BE2C (cell line): Measurements from ENCODE around the gene TAF9.
A peak's percentile ranks its signal among the peaks of the same experiment; 100 is the strongest.

Experiments used
- DNase-seq: peaks from one replicate; pipeline ENCODE4 v3.0.0-alpha.2; 2020
- H3K27me3 ChIP-seq: fragments of 250-450 bp; sonication (Bioruptor Pico); 2 replicates; pipeline ENCODE4 v1.5.1; 2020; ENCODE audit warnings: mild to moderate bottlenecking
- H3K36me3 ChIP-seq: fragments of 250-450 bp; sonication (Bioruptor Pico); 2 replicates; pipeline ENCODE4 v1.5.1; 2020; ENCODE audit warnings: mild to moderate bottlenecking
- H3K4me1 ChIP-seq: fragments of 250-450 bp; sonication (Bioruptor Pico); 2 replicates; pipeline ENCODE4 v1.5.1; 2020
- H3K4me3 ChIP-seq: 2 replicates; pipeline ENCODE4 v1.5.1; 2011; ENCODE audit warnings: low read depth, low read length
- H3K9me3 ChIP-seq: fragments of 250-450 bp; sonication (Bioruptor Pico); 2 replicates; pipeline ENCODE4 v1.5.1; 2020
- TF ChIP-seq, protein P1 (sequence below): IDR thresholded peaks from 2 replicates; pipeline ENCODE4 v1.5.1; 2012; ENCODE audit warnings: mild to moderate bottlenecking, low read depth, low read length

TAF9 gene

DNA sequence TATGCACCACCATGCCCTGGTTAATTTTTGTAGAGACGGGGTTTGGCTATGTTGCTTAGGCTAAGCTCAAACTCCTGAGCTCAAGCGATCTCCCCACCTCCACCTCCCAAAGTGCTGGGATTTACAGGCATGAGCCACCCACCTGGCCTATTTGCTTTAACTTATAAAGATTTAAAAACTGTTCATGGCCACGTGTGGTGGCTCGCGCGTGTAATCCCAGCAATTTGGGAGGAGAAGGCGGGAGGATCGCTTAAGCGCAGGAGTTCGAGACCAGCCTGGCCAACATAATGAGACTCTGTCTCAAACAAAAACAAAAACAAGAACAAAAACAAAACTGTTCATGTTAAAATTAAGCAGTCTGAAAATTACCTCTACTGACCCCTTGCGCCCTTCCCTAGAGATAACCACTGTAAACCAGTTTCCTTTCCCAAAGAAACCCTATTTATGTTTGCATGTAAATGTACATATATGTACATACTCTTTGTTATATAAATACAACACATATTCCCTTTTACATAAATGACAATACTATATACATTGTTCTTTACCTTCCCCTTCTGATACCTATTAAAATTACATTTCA lies 1.5 kb downstream of the TAF9 start:
- DNase-seq: no peak
- H3K36me3 ChIP-seq: peaks cover 34% of the 10 kb centered on the region
- H3K9me3 ChIP-seq: no peaks in the 10 kb centered on the region
- H3K4me1 ChIP-seq: peaks cover 2% of the 10 kb centered on the region; the same call in 1 of the 2 replicates
- TF ChIP-seq, protein P1, sequence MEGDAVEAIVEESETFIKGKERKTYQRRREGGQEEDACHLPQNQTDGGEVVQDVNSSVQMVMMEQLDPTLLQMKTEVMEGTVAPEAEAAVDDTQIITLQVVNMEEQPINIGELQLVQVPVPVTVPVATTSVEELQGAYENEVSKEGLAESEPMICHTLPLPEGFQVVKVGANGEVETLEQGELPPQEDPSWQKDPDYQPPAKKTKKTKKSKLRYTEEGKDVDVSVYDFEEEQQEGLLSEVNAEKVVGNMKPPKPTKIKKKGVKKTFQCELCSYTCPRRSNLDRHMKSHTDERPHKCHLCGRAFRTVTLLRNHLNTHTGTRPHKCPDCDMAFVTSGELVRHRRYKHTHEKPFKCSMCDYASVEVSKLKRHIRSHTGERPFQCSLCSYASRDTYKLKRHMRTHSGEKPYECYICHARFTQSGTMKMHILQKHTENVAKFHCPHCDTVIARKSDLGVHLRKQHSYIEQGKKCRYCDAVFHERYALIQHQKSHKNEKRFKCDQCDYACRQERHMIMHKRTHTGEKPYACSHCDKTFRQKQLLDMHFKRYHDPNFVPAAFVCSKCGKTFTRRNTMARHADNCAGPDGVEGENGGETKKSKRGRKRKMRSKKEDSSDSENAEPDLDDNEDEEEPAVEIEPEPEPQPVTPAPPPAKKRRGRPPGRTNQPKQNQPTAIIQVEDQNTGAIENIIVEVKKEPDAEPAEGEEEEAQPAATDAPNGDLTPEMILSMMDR: peak; percentile 17; the same call in 1 of the 2 replicates
- no peaks in the 10 kb centered on the region for H3K27me3 ChIP-seq
- peak overlapping the region; percentile 86 for H3K4me3 ChIP-seq

DNA sequence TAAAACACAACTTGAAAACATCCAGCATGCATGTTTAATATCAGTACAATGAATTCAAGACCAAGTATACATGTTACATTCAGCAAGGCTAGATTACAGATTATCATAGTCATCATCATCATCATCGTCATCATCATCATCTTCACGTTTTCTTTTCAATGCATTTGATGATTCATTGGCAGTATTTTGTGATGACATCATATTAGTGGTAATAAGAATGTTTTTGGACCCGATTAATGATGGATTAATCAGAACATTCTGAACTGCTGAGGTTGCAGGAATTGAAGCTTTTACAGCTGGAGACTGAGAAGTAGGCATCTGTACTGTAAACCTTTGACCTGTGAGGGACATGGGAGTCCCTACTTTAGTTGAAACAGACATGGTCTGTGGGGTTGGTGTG lies 4.5 kb downstream of the TAF9 start:
- H3K9me3 ChIP-seq: no peaks in the 10 kb centered on the region
- H3K4me3 ChIP-seq: no peak overlapping the region
- no peaks in the 10 kb centered on the region for H3K4me1 ChIP-seq
- DNase-seq: no peak
- TF ChIP-seq, protein P1: no peak
- no peaks in the 10 kb centered on the region for H3K27me3 ChIP-seq
- peaks cover 44% of the 10 kb centered on the region for H3K36me3 ChIP-seq

DNA sequence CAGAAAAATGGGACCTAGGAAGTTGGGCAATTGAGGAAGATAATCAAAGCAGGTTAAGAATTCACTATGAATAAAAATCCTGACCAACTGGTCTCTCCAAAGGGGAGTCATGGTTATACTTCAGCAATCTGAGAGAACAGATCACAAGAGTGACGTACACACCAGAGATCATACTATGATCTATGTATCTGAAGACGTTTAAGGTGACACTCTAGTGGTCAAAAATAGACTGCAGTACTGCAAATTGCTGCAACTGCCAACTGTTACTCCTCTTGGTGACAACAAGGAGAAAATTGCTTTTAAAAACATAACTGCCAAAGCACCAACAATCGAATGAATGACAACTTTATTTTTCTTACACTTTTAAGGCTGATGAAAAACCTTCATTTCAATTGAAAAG lies 4.9 kb downstream of the TAF9 start:
- TF ChIP-seq, protein P1: peak; percentile 62
- no peak for DNase-seq
- Histone ChIP-seq H3K4me1 (no peaks in the 10 kb centered on the region), H3K36me3 (peaks cover 49% of the 10 kb centered on the region), H3K9me3 (no peaks in the 10 kb centered on the region), H3K4me3 (no peak overlapping the region), H3K27me3 (no peaks in the 10 kb centered on the region)

DNA sequence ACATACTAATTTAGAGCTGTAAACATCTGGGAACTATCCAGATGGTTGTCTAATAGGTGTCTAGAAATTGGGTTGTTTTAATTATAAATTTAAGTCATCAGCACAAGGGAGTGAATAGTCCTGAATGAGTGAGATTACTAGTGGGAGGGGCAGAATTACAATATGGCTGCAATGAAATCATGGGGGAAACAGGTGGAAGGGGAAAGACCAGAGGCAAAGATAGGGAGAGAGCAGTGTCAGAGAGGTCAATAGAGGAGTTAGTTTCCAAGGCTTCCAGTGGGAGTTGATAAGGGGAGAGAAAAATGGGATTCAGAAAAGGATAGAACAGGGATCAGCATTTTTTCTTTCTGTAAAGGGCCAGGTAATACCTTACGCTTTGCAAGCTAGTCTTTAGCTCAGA lies 8.9 kb downstream of the TAF9 start:
- Histone ChIP-seq H3K4me3 (no peak overlapping the region), H3K27me3 (no peaks in the 10 kb centered on the region), H3K36me3 (peaks cover 37% of the 10 kb centered on the region), H3K4me1 (no peaks in the 10 kb centered on the region), H3K9me3 (no peaks in the 10 kb centered on the region)
- TF ChIP-seq, protein P1: no peak
- no peak for DNase-seq

DNA sequence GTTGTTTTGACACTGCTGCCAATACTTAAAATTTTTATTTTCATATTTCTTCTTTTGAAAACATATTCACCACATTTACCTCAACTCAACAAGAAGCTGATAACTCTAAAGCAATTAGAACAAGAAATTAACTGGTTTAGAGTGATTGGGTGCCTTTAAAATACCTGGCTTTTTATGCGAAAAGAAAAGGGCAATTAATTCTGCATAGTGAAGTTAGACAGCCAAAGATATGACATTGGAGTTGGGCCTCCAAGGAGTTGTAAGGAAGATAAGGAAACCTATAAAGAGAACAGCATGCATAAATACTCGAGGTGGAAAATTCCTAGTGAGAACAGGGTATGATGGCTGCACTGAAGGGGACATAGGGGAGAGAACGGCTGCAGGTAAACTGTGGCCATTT lies 9.6 kb downstream of the TAF9 start:
- Histone ChIP-seq H3K4me3 (no peak overlapping the region), H3K4me1 (no peaks in the 10 kb centered on the region), H3K36me3 (peaks cover 37% of the 10 kb centered on the region), H3K9me3 (no peaks in the 10 kb centered on the region), H3K27me3 (no peaks in the 10 kb centered on the region)
- TF ChIP-seq, protein P1: no peak
- no peak for DNase-seq

DNA sequence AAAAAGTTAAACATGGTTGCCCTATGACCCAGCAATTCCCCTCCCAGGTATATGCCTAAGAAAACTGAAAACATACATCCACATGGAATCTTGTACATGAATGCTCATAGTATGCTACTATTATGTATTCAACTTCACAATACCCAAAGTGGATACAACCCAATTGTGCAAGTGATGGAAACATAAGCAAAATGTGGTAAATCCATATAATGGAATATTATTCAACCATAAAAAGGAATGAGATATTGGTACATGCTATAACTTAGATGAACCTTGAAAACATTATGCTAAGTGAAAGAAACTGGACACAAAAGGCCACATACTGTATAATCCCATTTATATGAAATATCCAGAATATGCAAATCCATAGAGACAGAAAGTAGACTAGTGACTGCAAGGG lies 18.7 kb downstream of the TAF9 start:
- no peak for DNase-seq
- TF ChIP-seq, protein P1: no peak
- H3K4me1 ChIP-seq: no peaks in the 10 kb centered on the region
- no peaks in the 10 kb centered on the region for H3K9me3 ChIP-seq
- H3K27me3 ChIP-seq: no peaks in the 10 kb centered on the region
- H3K36me3 ChIP-seq: peaks cover 46% of the 10 kb centered on the region
- no peak overlapping the region for H3K4me3 ChIP-seq
